HG03354 (cell line): ENCODE results near the gene JPT2.

Experiments
- ATAC-seq: cut with Tn5 transposase; IDR thresholded peaks from one replicate; pipeline ENCODE4 v1.9.1; 2021; ENCODE audit warnings: mild to moderate bottlenecking; ENCODE audit not compliant: unreplicated experiment, poor library complexity, severe bottlenecking

JPT2 gene

DNA sequence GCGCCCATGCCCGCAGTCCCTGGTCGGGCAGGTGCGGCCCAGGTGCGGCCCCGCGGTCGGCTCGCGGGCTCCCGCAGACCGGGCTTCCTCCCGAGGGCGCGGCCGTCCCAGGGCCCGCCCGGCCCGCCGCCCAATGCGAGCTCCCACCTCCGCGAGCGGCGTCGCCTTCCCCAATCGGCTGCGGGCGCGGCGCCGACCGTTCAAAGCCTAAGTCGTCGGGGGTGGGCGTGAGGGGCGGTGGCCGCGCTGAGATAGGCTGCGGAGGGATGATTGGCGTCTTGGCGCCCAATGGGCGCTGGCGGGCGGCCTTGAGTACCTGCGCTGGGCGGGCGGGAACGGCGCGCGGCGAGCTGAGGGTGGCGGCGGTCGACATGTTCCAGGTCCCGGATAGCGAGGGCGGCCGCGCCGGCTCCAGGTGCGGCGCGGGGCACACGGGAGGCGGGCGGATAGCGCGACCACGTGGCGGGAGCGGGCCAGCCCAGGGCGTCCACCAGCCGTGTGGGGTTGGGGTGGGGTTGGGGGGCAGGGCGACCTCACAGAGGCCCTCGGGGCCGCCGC, at the start of gene JPT2:
JPT2 (plus strand) TSS at position 338 of the 558 bp plus-strand sequence; CDS start at position 372, 34 bp downstream.
- ATAC-seq: peak; percentile 93

DNA sequence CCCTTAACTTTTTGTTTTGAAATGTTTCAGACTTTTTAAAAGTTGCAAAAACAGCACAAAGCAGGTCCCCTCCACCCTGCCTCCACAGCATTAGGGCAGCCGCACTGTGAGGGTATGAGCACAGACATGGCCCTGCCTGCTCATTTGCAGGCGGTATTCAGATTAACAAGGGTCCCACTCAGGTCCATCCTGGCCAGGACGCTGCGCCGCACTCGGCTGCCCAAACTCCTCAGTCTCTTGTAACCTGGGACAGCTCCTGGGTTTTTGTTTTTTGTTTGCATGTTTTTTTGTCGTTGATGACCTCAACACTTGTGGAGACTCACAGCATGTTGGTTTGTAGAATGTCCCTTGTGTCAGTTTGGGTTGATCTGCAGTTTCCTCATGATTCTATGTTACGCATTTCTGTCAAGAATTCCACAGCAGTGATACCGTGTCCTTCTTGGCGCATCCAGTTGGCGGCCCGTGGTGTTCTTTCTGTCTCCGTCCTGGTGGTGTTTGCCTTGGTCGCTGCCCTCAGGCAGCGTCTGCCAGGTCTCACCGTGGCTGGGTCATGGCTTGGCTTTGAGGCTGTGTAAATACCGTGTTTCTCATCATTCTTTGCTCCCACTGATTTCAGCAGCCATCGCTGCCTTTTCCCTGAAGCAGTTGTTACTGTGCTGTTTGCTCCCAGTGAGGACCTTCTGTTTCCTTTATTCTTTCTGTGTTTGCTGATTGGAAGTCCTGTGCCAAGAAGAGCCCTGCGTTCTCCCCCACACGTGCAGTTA, 47.4 kb upstream of the JPT2 start:
- ATAC-seq: no peak

DNA sequence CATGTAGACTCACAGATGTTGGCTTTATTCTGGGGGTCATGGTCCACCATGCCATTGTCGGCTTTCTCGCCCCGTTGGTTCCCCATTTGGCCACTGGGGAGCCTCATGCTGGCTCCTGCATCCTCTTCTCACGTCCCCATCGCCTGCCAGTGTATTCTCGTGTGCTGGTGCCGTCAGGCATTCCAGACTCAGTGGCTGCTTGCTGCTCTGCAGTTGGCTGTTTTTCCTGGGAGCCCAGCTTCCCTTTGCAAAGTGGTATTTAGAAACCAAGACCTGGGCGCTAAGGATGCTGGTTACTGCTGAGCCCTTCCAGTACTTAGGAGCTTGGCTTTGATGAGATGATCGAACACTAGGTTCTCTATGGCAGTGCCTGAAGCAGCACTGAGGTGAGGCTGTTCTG, 46.8 kb upstream of the JPT2 start:
- no peak for ATAC-seq

DNA sequence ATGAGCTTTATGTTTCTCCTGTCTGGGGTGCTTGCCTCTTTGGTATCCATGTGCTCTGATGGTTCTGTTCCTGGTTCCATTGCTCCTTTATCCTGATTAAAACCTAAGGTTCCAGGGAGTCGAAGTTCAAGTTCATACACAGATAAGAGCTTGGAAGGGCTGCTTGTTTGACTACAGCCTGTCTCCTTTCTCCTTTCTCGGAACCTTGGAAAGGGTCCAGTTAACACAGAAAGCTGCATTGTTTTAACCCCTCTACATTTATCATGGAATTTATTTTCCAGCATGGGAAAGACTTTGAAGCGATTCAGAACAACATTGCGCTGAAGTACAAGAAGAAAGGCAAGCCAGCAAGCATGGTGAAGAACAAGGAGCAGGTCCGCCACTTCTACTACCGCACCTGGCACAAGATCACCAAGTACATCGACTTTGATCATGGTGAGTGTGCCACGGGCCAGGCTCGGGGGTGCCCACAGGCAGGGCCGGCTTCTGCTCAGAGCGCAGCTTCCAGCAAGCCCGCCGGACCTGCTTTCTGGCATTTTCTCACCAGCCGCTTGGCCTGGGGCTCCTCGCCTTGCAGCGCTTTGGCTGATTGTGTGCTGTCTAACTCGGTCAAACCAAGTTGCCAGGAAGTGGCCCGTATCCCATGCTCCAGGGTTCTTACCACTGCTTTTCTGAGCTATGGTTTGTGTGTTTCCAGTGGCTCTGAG, 46.0 kb upstream of the JPT2 start:
- no peak for ATAC-seq

GRCh38 chr16:1632638-1632970, 45.5 kb upstream of the JPT2 start:
- no peak for ATAC-seq

GRCh38 chr16:1633310-1633709, 44.8 kb upstream of the JPT2 start:
- no peak for ATAC-seq

DNA sequence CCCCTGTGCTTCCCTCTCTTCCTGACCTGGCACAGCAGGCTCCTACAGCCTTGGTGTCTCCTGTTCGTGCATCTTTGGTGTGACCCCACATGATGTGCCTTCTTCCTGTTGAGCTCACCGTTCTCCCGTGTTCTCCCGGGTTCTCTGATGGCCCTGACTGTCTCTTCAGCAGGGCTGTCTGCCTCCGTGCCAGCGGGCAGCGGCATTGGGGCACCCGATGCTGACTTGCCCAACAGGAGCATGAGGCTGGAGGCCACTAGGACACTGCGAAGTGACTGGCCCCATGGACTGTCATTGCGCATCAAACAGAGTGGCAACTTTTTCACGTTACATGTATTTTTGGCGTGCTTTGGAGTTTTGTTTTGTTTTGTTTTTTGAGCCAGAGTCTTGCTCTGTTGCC, 43.5 kb upstream of the JPT2 start:
- no peak for ATAC-seq

- ATAC-seq: no peak
Measured at GRCh38 chr16:1635070-1635469, 43.0 kb upstream of the JPT2 start.

DNA sequence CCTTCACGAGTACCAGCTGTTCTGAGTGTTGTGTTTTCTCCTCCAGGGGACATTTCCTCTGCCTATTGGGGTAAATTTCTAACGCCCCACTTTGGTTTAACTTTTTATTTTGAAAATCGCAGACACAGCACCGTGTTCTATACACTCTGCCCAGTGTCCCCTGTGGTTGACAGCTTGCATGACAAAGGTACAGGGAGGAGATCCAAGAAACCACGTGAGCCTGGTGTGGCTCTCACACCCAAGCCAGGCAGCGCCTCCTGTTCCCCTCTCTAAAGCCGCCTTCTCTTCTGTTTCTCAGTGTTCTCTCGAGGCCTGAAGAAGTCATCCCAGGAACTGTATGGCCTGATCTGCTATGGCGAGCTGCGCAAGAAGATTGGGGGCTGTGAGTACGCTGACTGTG, 40.6 kb upstream of the JPT2 start:
- ATAC-seq: no peak

- no peak for ATAC-seq
Measured at GRCh38 chr16:1638757-1639156, 39.3 kb upstream of the JPT2 start.

- no peak for ATAC-seq
Measured at GRCh38 chr16:1639282-1639681, 38.8 kb upstream of the JPT2 start.

- ATAC-seq: no peak
Measured at GRCh38 chr16:1639860-1640259, 38.2 kb upstream of the JPT2 start.

- ATAC-seq: no peak
Measured at GRCh38 chr16:1640261-1640941, 37.7 kb upstream of the JPT2 start.

DNA sequence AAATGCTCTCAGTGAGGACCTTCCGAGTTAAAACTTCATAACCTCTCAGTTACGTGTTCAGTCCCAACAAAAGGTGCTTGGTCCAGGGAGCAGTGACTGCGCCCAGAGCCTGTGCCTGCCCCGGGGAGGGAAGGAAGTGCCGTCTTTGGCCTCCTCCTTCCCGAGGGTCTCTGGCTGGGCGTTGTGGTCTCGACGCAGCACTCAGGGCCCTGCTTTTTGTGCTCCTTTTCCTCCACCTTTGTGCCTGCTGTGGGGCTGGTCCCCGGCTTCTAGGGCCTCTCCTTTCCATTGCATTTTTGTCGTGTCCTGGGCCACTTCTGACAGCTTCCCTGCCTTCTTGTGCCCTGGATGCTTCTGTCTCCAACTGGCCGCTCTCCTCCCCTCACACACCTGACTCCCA, 36.8 kb upstream of the JPT2 start:
- ATAC-seq: no peak

DNA sequence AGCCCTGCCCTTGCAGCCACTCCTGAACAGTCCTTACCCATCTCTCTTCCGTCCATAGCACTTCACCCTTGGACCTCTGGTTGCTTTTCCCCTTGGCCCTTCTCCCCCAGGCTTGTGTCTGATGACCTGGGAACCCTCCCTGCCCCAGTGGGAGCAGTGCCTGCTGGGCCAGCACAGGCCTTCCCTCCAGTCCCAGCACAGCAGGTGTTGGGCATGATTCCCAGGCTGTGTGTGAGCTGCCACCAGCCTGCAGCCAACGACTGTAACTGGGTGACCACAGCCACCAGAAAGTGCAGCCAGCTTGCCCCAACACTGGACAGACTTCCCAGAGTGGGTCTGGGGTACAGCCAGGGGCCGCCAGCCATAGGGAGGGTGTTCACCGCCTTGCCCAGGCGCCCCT, 35.9 kb upstream of the JPT2 start:
- no peak for ATAC-seq

- ATAC-seq: no peak
Measured at GRCh38 chr16:1642753-1643152, 35.3 kb upstream of the JPT2 start.

- no peak for ATAC-seq
Measured at GRCh38 chr16:1643521-1643920, 34.6 kb upstream of the JPT2 start.

- no peak for ATAC-seq
Measured at GRCh38 chr16:1645914-1646525, 32.1 kb upstream of the JPT2 start.

GRCh38 chr16:1647856-1648255, 30.2 kb upstream of the JPT2 start:
- no peak for ATAC-seq

DNA sequence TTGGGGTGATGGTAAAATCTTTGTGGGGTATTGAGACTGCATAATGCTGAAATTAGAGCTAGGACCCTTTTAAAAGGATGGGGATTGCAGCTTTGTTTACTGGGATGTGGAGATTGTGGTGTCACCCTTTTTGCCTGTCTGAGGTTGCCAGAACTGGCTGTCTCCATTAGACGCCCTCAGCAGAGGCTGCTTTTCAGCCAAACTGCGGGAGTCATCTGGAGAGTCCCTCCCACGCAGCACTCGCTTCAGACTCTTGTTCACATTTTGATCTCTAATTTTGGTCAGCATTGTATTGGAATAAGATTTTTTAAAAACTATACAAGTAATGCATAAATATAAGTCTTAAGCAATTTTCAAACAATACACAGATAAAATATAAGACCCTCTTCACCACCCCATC, 27.9 kb upstream of the JPT2 start:
- ATAC-seq: no peak
